Measurements from ENCODE around the gene MAN1A2.
"Not testable (repeated sequence)": the region's sequence is repeated elsewhere in the genome, so short reads cannot be mapped to it uniquely, and the experiment has no call there.

The MAN1A2 gene

GRCh38 chr1:117433943-117434342 lies 66.7 kb downstream of the MAN1A2 start:
- peak in 1 of 2 experiments; percentile 1 for DNase-seq (ENCODE audit: low read depth in 1 of 2, low spot score in 1 of 2)
- in situ Hi-C loops (cut with HindIII; ENCODE audit: low pct_unique_long_range_greater_than_20kb, low sequenced_read_pairs), result no loop called here
- TF ChIP-seq JUND (IDR thresholded peaks at IDR 0.05; ENCODE audit: low read depth), result no peak

GRCh38 chr1:117436513-117436912 lies 69.3 kb downstream of the MAN1A2 start:
- TF ChIP-seq JUND (IDR thresholded peaks at IDR 0.05; ENCODE audit: low read depth), result no peak
- no peak for DNase-seq (ENCODE audit: low read depth in 1 of 2, low spot score in 1 of 2)
- in situ Hi-C loops (cut with HindIII; ENCODE audit: low pct_unique_long_range_greater_than_20kb, low sequenced_read_pairs), result no loop called here

GRCh38 chr1:117447661-117448060 lies 80.4 kb downstream of the MAN1A2 start:
- in situ Hi-C loops (cut with HindIII; ENCODE audit: low pct_unique_long_range_greater_than_20kb, low sequenced_read_pairs), result no loop called here
- no peak for TF ChIP-seq JUND (IDR thresholded peaks at IDR 0.05; ENCODE audit: low read depth)
- DNase-seq (ENCODE audit: low read depth in 1 of 2, low spot score in 1 of 2), result no peak

- in situ Hi-C loops (cut with HindIII; ENCODE audit: low pct_unique_long_range_greater_than_20kb, low sequenced_read_pairs), result no loop called here
- no peak for TF ChIP-seq JUND (IDR thresholded peaks at IDR 0.05; ENCODE audit: low read depth)
- DNase-seq (ENCODE audit: low read depth in 1 of 2, low spot score in 1 of 2), result no peak
Observed at GRCh38 chr1:117452216-117452615, 85.0 kb downstream of the MAN1A2 start.

- DNase-seq (ENCODE audit: low read depth in 1 of 2, low spot score in 1 of 2), result no peak
- no peak for TF ChIP-seq JUND (IDR thresholded peaks at IDR 0.05; ENCODE audit: low read depth)
- in situ Hi-C loops (cut with HindIII; ENCODE audit: low pct_unique_long_range_greater_than_20kb, low sequenced_read_pairs), result no loop called here
Observed at GRCh38 chr1:117453958-117454357, 86.7 kb downstream of the MAN1A2 start.

- DNase-seq (ENCODE audit: low read depth in 1 of 2, low spot score in 1 of 2); in situ Hi-C loops (cut with HindIII; ENCODE audit: low pct_unique_long_range_greater_than_20kb, low sequenced_read_pairs): not testable (repeated sequence)
Observed at GRCh38 chr1:117458410-117458809, 91.2 kb downstream of the MAN1A2 start.

- in situ Hi-C loops (cut with HindIII; ENCODE audit: low pct_unique_long_range_greater_than_20kb, low sequenced_read_pairs), result no loop called here
- no peak for TF ChIP-seq JUND (IDR thresholded peaks at IDR 0.05; ENCODE audit: low read depth)
- no peak for DNase-seq (ENCODE audit: low read depth in 1 of 2, low spot score in 1 of 2)
Observed at GRCh38 chr1:117466761-117467160, 99.5 kb downstream of the MAN1A2 start.

- in situ Hi-C loops (cut with HindIII; ENCODE audit: low pct_unique_long_range_greater_than_20kb, low sequenced_read_pairs), result no loop called here
- no peak for TF ChIP-seq JUND (IDR thresholded peaks at IDR 0.05; ENCODE audit: low read depth)
- DNase-seq (ENCODE audit: low read depth in 1 of 2, low spot score in 1 of 2), result no peak
Observed at GRCh38 chr1:117467336-117467735, 100.1 kb downstream of the MAN1A2 start.

GRCh38 chr1:117473063-117473462 lies 105.8 kb downstream of the MAN1A2 start:
- no peak for TF ChIP-seq JUND (IDR thresholded peaks at IDR 0.05; ENCODE audit: low read depth)
- DNase-seq (ENCODE audit: low read depth in 1 of 2, low spot score in 1 of 2), result no peak
- in situ Hi-C loops (cut with HindIII; ENCODE audit: low pct_unique_long_range_greater_than_20kb, low sequenced_read_pairs), result no loop called here

- in situ Hi-C loops (cut with HindIII; ENCODE audit: low pct_unique_long_range_greater_than_20kb, low sequenced_read_pairs); DNase-seq (ENCODE audit: low read depth in 1 of 2, low spot score in 1 of 2): not testable (repeated sequence)
Observed at GRCh38 chr1:117475495-117475894, 108.2 kb downstream of the MAN1A2 start.

- in situ Hi-C loops (cut with HindIII; ENCODE audit: low pct_unique_long_range_greater_than_20kb, low sequenced_read_pairs), result no loop called here
- no peak for TF ChIP-seq JUND (IDR thresholded peaks at IDR 0.05; ENCODE audit: low read depth)
- DNase-seq (ENCODE audit: low read depth in 1 of 2, low spot score in 1 of 2), result no peak
Observed at GRCh38 chr1:117479086-117479485, 111.8 kb downstream of the MAN1A2 start.

GRCh38 chr1:117481410-117481809 lies 114.2 kb downstream of the MAN1A2 start:
- TF ChIP-seq JUND (IDR thresholded peaks at IDR 0.05; ENCODE audit: low read depth), result no peak
- no peak for DNase-seq (ENCODE audit: low read depth in 1 of 2, low spot score in 1 of 2)
- in situ Hi-C loops (cut with HindIII; ENCODE audit: low pct_unique_long_range_greater_than_20kb, low sequenced_read_pairs), result no loop called here

GRCh38 chr1:117493906-117494305 lies 126.7 kb downstream of the MAN1A2 start:
- no peak for TF ChIP-seq JUND (IDR thresholded peaks at IDR 0.05; ENCODE audit: low read depth)
- in situ Hi-C loops (cut with HindIII; ENCODE audit: low pct_unique_long_range_greater_than_20kb, low sequenced_read_pairs), result no loop called here
- no peak for DNase-seq (ENCODE audit: low read depth in 1 of 2, low spot score in 1 of 2)

GRCh38 chr1:117495068-117495467 lies 127.8 kb downstream of the MAN1A2 start:
- TF ChIP-seq JUND (IDR thresholded peaks at IDR 0.05; ENCODE audit: low read depth), result no peak
- no peak for DNase-seq (ENCODE audit: low read depth in 1 of 2, low spot score in 1 of 2)
- in situ Hi-C loops (cut with HindIII; ENCODE audit: low pct_unique_long_range_greater_than_20kb, low sequenced_read_pairs), result no loop called here

Data from T47D (cell line).